Fibroblast of villous mesenchyme (primary cell): ENCODE results near the gene TPH2. TPM values are rescaled to one million over a fixed set of nuclear protein-coding genes. Genes with fewer than 3 reads are reported as not detected.

Experiments used
- DNase-seq: peaks from one replicate; pipeline ENCODE4 v3.0.0-alpha.2; 2010; ENCODE audit warnings: low read depth
- H3K4me3 ChIP-seq: 2 replicates; pipeline ENCODE4 v1.5.1; 2011; ENCODE audit warnings: low read depth, mild to moderate bottlenecking, low read length
- total RNA-seq: library from RNA; depleted of rRNA; stranded (reverse); fragments of >200 nt; gene quantifications from 2 replicates; pipeline ENCODE4 v1.2.3, GENCODE V29; 2012
- TF ChIP-seq, protein P1 (sequence below): IDR thresholded peaks from 2 replicates; pipeline ENCODE4 v1.5.1; 2012; ENCODE audit warnings: low read depth, mild to moderate bottlenecking, low read length; ENCODE audit not compliant: insufficient read depth

Gene TPH2
- total RNA-seq, 1 donor = not detected

DNA sequence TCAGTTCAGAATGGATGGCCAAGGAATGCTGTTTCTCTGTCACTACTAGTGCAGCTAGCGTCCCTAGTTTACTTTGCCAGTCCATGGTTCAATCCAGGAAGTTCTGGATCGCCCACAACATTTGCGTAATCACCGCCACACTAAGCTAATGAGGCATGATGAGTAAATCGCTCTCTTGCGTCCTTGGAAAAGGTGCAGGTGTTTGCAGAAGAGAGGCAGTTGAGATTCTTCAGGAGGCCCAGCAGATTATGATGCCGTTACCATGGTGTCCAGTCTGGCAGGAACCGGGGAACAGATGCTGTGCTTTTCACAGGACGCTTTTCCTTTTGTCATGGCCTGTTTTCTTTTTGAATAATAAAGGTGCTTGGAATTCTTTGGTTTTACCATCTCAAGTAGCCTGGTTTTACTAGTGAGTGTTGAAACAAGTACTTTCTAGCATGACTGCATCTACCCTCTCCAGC, 9.0 kb downstream of the TPH2 start:
- H3K4me3 ChIP-seq = no peak overlapping the region
- TF ChIP-seq, protein P1, sequence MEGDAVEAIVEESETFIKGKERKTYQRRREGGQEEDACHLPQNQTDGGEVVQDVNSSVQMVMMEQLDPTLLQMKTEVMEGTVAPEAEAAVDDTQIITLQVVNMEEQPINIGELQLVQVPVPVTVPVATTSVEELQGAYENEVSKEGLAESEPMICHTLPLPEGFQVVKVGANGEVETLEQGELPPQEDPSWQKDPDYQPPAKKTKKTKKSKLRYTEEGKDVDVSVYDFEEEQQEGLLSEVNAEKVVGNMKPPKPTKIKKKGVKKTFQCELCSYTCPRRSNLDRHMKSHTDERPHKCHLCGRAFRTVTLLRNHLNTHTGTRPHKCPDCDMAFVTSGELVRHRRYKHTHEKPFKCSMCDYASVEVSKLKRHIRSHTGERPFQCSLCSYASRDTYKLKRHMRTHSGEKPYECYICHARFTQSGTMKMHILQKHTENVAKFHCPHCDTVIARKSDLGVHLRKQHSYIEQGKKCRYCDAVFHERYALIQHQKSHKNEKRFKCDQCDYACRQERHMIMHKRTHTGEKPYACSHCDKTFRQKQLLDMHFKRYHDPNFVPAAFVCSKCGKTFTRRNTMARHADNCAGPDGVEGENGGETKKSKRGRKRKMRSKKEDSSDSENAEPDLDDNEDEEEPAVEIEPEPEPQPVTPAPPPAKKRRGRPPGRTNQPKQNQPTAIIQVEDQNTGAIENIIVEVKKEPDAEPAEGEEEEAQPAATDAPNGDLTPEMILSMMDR = no peak
- peak; percentile 23 for DNase-seq

DNA sequence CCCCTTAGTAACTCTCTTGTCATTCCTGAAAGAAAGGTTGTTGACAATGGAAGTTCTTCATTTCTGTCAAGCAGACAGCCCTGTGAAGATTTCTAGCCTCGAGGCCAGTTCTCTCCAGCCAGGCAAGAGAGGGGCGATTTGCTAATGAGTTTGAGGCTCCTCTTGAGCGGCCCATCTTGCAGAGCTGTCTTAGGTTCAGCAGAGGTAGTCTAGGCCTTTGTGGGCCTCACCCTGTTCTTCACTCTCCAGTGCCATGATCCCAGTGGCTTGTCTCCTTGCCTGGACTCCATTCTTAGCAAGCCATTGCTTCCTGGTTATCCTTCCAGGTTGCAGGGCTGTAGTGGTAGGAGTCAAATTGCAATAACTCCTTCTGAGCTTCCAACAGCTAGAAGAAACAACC, 9.7 kb downstream of the TPH2 start:
- DNase-seq = no peak
- no peak overlapping the region for H3K4me3 ChIP-seq
- TF ChIP-seq, protein P1 = no peak

DNA sequence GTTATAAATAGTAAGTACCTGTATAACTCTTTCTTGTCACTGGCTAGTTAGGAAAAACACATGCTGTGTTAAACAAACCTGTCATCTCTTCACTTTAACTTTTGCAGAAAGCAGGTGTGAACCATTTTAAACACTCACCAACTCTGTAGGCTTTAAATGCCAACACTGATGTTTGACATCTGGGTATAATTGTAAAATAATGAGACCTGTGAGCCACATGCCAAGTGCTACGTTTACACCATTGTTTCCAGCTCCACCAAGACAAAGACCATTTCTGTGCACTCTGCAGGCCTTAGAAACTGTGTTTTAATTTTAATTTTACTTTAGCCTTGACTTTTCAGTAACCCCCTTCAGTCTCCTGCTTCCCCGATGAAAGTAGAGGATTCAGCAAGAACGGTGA, 11.0 kb downstream of the TPH2 start:
- TF ChIP-seq, protein P1 = no peak
- no peak for DNase-seq
- H3K4me3 ChIP-seq = no peak overlapping the region

DNA sequence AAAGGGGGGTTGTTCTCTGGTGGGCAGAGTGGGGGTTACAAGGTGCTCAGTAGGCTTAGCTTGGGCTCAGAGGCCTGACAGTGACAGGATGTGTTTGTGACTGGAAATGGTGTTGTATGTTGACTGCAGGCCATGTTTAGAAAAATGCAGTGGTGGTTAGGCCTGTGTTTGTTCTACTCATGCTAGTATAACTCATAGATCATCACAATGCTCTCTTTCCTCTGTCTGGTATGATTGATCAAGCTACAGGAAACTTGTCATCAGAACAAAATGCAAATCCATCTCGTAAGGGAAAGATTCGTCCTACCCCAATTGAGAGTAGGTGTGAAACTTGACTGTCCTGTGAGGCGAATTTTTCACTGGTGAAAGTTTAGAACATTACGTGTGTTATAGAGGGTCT, 11.8 kb downstream of the TPH2 start:
- no peak for DNase-seq
- TF ChIP-seq, protein P1 = no peak
- H3K4me3 ChIP-seq = no peak overlapping the region

DNA sequence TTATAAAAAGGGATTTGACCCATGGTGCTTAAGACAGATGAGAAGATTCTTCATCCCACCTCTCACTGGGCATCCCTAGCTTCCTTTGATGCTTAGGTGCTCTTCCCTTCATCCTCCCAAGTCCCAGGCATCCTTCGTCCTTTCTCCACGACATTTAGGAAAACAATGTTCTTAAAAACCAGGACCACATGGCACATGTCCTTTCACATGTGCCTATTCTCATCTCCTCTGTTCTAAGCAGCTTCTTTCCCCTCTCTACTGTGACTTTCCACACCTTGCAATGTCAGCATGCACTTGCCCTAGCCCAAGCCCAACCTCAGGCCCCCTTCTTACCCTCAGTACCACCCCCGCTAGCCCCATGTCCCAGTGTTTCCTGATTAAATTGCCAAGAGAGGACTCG, 12.2 kb downstream of the TPH2 start:
- no peak overlapping the region for H3K4me3 ChIP-seq
- TF ChIP-seq, protein P1 = no peak
- no peak for DNase-seq

DNA sequence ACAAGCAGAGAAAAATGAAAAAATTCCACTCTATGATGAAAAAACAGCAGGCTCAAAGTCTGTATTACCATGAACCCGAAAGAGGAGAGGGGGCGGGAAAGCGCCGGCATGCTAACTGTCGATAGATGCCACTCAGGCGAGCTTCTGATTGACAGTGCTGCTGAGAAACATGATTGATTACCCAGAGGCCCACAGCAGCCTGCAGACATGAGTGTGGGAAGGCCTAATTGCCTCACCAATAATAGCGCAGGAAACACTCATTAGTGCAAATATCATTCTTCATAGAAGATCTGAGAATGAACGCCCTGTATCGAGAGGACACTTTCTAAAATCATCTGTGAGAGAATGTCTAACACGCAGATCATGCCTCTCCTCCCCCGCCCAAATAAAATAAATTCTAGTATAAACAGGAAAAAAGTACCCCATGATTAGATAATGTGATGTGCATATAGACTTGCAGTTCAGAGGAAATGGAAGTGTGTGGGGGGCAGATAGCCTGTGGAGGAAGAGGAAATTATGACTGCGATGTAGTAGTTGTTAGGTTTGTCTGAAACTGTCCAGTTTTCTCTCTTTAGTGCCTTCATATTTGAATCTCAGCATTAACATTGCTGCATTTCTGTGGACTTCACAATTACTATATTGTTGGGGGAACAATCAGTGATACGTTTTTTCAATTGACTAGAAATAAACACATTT, 15.6 kb downstream of the TPH2 start:
- no peak for DNase-seq
- TF ChIP-seq, protein P1 = no peak
- no peak overlapping the region for H3K4me3 ChIP-seq

DNA sequence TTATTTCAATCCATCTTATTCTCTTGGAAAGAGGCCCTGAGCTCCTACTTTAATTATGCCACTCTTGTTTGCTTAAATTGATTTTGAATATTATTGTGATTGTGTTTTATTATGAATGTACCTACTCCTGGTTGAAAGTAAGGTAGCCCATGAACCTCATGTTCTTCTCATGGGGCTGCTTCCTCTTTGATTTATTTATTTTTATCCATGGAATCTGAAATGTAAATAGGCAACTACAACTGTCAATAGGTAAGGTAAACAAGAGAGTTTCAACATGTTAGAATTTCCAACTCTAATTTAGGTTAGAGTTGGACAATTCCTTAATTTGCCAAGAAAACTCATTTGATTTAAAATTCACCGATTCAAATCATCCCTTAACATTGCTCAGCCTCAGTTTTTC, 16.2 kb downstream of the TPH2 start:
- TF ChIP-seq, protein P1 = no peak
- DNase-seq = no peak
- no peak overlapping the region for H3K4me3 ChIP-seq
